ENCODE measurements around the gene CDC25C.
"Not testable (repeated sequence)": the region's sequence is repeated elsewhere in the genome, so short reads cannot be mapped to it uniquely, and the experiment has no call there.

Gene CDC25C

GRCh38 chr5:138344887-138345622, 13.5 kb upstream of the CDC25C start:
- no peak for DNase-seq

- DNase-seq, result no peak
These were observed 8.4 kb upstream of the CDC25C start for GRCh38 chr5:138340008-138340407.

- no peak for DNase-seq
These were observed 7.9 kb upstream of the CDC25C start for GRCh38 chr5:138339464-138339863.

DNA sequence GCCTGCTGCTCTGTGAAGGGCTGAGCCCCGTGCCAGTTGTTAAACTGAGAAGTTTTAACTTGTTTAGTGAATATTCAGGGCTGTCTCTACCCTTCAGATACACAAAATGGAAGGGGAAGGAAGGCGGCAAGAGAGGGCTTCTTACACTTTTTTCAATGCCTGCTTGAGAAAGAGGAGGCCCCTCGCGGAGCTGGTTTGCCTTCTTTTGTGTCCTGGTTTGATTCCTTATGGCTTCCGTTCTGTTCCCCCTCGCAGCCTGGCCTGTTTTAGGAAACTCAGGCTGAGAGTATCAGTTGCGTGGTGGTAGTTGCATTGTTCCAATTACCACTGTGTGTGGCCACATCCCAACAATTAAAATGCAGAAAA, 7.5 kb upstream of the CDC25C start:
- no peak for DNase-seq

GRCh38 chr5:138338411-138339090, 6.9 kb upstream of the CDC25C start:
- no peak for DNase-seq

DNA sequence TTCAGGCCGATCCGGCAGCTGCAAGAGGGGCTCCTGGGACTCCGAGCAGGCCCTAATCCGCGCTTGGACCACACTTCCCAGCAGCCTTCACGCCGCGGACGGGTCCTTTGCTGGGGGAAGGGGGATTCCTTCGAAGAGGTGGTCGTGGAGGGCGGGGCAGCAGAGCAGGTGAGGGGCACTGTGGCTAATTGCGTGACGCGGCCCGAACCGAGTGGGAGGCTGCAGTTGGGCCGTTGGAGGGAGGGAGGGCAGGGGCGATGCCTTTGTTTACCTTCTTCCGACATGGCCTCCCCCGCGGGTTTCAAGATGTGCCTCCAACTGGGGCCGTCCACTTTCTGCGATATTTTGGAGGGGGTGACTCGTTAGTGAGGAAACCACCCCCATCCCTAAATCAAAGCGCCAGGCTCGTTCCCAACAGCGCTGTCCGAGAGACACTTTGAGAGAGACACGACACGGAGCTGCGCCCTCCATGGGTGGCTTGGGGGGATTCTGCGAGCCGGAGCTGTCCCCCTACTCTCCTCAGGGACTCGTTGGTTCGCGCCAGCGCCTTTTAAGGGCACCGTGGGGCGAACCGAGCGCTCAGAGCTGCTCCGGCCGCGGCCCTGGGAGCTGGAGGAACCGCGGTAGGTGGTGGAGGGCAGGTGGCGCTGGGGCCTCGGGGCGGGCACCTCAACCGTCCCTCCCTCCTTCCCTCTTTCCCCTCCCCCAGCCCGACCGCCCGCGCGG, 6.2 kb upstream of the CDC25C start, which contains the start of gene FAM53C:
Gene FAM53C, plus strand, starts transcription at position 582 of the 726 bp plus-strand sequence. CDS start 3,070 bp downstream, outside the sequence.
- peak; percentile 93 for DNase-seq

DNA sequence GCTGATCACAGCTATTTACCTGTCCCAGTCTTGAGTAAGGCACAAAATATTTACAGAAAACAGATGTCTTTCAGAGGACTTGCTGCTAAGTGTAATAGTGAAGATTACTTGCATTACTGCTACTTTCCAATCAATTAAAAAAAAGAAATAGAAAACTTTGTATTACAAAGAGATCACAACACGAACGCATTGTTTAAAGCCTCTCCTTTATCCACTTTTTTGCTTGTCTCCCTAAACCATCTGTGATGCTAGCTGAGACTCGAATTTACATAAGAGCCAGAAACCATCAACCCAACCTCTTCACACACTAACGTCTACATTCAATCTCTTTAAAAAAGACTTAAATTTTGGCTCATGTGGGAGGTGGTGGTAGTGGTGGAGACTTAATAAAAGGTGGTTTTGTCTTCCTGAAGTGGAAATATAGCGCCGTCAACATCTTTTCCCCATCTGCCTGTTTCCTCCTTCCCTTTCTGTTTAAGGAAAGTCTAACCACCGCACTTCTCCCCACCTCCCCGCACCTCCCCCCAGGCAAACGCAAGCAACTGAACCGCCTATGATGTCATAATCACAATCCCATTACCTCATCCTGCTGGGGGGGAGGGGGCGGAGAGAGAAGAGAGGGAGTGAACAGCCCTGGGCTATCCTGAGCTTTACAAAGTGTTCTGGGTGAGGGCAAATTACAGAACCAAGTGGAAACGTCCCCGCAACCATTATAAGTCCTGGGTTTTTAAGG, 5.5 kb upstream of the CDC25C start:
- no peak for DNase-seq

DNA sequence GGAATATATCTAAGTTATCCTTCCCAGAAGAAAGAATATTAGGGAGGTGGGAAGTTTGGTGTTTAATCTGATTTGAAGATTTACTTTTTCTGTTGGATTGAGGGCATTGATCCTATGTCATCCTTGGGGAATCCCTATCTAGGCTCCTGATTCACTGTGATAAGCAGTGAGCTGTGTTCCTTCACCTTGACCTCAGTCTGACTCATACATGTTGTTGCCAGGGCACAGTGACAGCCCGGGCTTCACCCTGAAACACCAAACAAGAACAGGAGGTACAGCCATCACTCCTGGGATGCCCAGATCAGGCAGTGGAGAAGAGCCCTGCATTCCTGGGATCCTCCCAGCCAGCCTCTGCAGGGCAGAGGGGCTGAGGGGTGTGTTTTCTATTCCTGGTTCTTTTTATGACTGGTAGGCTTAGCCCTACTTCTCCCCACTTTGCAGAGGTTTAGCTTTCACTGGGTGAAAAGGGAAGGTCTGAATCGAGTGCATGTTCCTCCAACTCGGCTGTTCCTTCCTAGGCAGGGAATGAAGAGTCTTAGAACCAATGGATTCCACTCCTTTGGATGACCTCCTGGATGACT, 3.4 kb upstream of the CDC25C start:
- DNase-seq, result no peak

DNA sequence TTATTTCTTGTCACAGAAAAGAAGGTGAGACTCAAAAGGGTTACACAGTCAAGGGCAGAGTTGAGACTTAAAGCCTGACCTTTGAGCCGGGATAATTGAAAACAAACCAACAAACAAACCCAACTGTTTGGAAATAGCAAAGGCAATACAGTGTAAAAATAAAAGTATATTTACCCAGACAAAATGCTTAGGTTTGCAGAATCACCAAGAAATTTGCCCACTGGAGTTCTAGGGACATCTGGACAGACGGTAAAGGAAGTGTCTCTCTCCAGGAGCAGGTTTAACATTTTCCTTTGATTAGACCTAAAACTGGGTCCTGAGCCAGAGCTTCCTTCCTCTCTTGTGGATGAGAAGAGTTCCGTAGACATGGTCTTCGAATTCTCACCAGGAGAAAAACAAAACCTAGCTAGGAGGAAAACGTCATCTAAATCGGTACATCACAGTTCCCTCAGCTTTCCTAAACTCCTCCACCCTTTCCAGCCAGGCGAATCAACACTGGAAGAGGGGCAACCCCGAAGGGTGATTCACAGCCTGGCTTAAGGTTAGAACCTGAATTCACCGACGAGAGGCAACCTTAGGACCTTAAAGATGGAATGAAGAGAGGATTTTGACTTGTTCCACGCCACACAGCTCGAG, 673 bp downstream of the CDC25C start:
- no peak for DNase-seq

- not testable (repeated sequence) for DNase-seq
These were observed 13.4 kb downstream of the CDC25C start for GRCh38 chr5:138318211-138318610.

DNA sequence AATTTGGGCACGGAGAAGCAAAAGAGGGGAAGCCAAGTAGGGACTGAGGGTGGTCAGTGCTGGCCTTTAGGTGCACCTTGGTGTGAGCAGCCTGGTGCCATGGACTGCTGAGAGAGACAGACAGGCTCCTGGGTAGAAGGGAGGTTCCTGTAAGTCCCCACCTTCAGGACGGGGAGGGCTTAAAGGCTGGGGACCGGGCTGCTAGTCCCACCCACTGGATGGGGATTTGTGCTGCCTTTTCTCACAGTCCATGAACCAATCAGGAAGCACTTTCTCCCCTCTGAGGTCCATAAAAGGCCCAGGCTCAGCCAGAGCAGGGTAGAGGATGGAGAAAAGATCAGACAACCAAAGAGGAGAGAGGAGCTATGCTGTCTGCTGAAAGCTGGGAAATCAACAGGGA, 15.2 kb downstream of the CDC25C start:
- no peak for DNase-seq

DNA sequence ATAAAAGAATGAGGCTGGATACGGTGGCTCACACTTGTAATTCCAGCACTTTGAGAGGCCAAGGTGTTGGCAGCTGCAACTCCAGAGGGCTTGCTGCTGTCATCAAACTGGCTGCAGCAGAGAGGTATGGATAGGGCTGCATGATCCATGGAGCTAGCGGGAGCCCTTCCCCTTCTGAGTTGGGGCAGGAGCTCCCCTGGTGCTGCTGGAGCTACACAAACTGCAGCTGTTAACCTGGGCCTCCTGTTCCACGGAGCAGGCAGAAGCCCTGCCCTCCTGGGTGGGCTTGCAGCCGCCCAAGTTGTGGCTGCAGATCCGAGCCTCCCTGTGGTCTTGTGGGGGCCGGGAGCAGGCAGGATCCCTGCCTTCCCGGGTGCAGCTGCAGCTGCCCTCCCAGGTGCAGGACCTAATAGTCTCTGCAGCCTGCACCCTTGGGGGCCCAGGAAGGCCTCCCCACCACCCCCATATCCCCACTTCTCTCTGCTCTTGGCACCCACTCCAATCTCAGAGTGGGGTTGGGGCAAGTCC, 15.8 kb downstream of the CDC25C start:
- DNase-seq, result no peak

- DNase-seq, result peak; percentile 8
These were observed 25.8 kb downstream of the CDC25C start for GRCh38 chr5:138305797-138306196.

DNA sequence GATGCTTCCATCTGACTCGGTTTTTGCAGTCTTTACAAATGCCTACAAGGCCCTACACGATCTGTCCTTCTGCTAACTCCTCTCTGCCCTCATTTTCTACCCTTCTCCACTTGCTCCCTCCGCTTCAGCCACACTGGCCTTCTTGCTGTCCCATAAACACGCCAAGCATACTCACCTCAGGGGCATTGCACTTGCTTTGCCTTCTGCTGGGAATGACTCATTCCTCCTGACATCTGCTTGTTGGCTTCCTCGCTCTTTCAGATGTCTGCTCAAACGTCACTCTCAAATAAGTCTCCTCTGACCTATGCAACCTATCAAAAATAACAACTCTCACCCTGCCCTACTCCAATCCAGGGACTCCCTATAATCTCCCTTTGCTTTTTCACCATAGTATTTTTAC, 28.2 kb downstream of the CDC25C start:
- no peak for DNase-seq

- no peak for DNase-seq
These were observed 42.3 kb downstream of the CDC25C start for GRCh38 chr5:138289296-138289695.

DNA sequence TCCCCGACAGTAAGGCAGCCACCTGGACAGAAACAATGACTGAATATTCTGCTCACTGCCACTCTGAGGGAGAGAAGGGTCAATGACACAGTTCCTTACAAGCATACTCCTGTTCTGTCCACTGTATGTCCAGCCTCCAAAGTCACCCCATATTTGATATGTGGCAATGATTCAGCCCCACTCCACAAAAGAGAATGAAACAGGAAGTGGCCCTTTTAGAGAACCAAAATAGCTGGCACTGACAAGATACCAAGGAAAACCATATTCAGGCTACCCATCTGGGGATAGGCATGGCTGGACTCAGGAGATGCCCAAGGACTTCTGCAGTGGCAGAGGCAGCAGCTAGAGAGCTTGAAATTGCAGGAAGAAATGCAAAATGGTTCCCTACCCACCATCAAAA, 44.4 kb downstream of the CDC25C start:
- no peak for DNase-seq

DNA sequence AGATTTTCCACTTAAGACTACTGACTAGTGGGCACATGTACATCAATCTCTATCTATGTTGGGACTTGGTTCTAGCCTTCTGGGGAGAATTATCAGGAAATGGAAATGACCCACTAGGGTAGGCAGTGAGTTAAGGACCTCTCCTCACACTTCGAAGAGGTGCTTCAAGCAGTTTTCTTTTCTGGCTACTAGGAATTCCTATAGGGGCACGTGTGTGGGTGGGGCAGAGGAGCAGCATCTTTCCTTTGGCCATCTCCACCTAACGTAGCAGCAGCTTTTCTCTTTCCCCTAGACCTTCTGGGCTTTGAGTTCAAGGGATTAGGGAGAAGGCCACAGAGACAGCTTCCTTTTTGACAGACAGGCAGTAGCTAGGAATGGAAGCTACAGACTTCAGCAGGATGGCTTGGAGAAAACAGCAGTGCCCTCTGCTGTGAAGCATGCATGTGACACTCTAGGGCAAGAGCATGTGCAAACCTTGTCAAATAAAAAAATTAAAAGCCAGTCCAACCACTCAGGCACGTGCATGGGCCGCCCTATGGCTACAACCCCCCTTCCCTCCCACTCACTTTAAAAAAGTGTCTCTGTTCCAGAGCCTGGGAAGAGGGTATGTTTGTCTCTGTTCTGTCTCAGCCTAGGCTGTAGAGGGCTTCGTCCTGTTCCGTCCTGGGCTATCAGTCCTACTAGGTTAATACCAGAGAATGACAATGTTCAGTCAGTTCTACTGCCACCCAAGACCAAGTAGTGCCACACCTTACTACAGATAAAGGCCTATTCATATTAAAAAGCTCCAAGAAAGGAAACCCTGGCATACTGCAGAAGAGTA, 48.5 kb downstream of the CDC25C start:
- DNase-seq, result no peak

DNA sequence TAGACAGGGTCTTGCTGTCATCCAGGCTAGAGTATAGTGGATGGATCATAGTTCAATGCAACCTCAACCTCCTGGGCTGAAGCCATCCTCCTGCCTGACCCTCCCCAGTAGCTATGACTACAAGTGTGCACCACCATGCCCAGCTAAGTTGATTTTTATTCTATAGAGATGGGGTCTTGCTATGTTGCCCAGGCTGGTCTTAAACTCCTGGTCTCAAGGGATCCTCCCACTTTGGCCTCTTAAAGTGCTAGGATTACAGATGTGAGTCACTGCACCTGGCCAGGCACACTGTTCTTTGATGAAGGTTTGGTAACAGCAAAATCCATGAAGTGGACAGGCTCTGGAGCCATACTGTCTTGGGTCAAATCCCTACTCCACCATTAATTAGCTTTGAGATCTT, 50.7 kb downstream of the CDC25C start:
- DNase-seq, result no peak

DNA sequence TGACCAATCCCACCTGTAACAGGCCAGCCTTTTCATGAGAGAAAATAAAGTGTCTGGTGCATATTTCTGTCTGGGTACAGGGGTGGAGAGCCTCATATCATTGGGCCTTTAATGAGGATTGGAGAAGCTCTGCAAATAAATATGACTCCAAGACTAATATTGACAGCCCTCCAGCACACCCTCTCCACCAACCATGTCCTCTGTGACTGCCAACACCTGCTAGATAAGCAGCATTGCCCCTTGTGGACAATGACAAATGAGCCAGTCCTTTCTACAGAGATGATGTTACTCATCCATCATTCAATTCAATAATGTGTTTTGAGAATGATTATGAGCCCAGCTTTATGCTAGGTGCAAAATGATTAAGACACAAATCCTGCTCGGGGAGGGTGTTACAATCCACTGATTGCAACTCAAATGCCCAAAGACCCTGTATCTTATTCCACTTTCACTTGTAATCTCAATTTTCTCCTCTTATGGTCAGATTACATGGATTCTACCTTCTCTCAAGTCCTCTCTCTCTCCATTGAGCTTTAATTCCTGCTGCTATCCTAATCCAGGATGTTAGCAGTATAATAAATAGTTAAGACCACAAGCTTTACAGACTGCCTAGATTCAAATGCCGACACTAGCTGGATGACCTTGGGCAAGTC, 55.1 kb downstream of the CDC25C start:
- no peak for DNase-seq

DNA sequence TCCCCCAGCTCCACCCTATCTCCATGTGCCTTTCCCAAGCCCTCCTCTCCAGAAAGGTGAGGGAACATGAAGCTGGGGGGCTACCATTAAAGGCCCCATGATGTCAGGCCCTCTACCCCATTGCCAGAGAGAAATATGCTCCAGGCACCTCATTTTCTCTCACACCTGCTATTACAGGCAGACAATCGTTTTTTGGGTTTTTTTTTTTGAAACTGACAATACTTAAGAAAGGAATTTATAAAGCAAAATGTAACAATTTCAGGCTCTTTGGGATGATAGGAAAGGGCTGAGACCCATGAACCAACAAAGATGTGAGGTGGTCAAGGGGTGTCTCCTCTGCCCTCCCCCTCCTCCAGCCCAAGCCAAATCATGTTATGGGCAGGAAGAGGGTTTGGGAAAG, 55.7 kb downstream of the CDC25C start:
- DNase-seq, result no peak

DNA sequence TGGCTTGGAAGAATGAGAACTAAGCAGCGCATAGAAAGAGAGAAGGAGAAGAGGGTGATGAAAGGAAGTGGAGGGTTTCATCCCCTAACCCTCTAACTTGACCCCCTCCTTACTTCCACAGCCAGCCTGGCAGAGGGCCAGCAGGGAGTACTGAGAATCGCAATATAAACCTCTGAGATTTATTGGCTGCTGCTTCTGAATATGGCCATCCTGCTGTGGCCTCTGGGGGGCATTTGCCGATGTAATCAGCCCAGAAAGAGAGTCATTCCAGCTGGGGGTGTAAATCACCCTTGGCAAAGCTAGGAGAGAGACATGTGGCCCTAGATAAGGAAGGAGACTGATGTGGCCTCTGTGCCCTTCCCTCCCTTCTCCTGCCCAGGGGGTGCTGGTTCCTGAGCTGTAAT, 56.2 kb downstream of the CDC25C start:
- DNase-seq, result no peak
